Osteocyte (in vitro differentiated cells): ENCODE data around the gene GSDME. TPM values are rescaled to one million over a fixed set of nuclear protein-coding genes. Genes with fewer than 3 reads are reported as not detected.
A peak's percentile ranks its signal among the peaks of the same experiment; 100 is the strongest.

Experiments
- DNase-seq: peaks from one replicate; pipeline ENCODE4 v3.0.0; 2021; ENCODE audit warnings: mixed read lengths; ENCODE audit not compliant: unreplicated experiment; ENCODE audit errors: extremely low spot score
- H3K27ac Mint-ChIP-seq: one replicate; pipeline ENCODE4 v1.8.0; 2021; ENCODE audit warnings: mild to moderate bottlenecking, mixed read lengths; ENCODE audit not compliant: unreplicated experiment
- H3K27me3 Mint-ChIP-seq: one replicate; pipeline ENCODE4 v1.8.0; 2021; ENCODE audit warnings: mixed read lengths; ENCODE audit not compliant: unreplicated experiment
- H3K36me3 Mint-ChIP-seq: one replicate; pipeline ENCODE4 v1.8.0; 2021; ENCODE audit warnings: mixed read lengths; ENCODE audit not compliant: unreplicated experiment
- H3K4me1 Mint-ChIP-seq: one replicate; pipeline ENCODE4 v1.8.0; 2021; ENCODE audit warnings: mixed read lengths; ENCODE audit not compliant: unreplicated experiment
- H3K4me3 Mint-ChIP-seq: one replicate; pipeline ENCODE4 v1.8.0; 2021; ENCODE audit warnings: mild to moderate bottlenecking, moderate library complexity, mixed read lengths; ENCODE audit not compliant: unreplicated experiment
- H3K9me3 Mint-ChIP-seq: one replicate; pipeline ENCODE4 v1.8.0; 2021; ENCODE audit warnings: mixed read lengths; ENCODE audit not compliant: unreplicated experiment
- long read RNA-seq: library from polyadenylated mRNA; unstranded; transcript quantifications from one replicate; pipeline ENCODE4 v2.0.0, GENCODE V29; 2021
- total RNA-seq: library from RNA; stranded (reverse); gene quantifications from 2 replicates; pipeline ENCODE4 v1.2.1, GENCODE V29; 2021
- TF ChIP-seq, protein P1 (sequence below): fragments of 200-600 bp; sonication (generic); IDR thresholded peaks from 2 replicates; pipeline ENCODE4 v1.5.0; 2021; ENCODE audit warnings: antibody characterized with exemption, mild to moderate bottlenecking, moderate library complexity

Gene GSDME
- total RNA-seq = 10.2 and 11.9 TPM in 2 replicates
- long read RNA-seq, full-length matches to known transcripts = 96 of 121 reads
- long read RNA-seq, partial matches to known transcripts = 19 of 121 reads
- long read RNA-seq, other reads (novel, unspliced or antisense) = 6 of 121 reads

GRCh38 chr7:24757353-24758275 lies at the start of gene GSDME:
GSDME (minus strand) TSS chr7:24757464; CDS start chr7:24749774, 7,690 bp downstream.
- Mint-ChIP-seq H3K36me3 (no peaks in the 10 kb centered on the region), H3K4me1 (peaks cover 10% of the 10 kb centered on the region), H3K4me3 (peak within 1 kb of the TSS; percentile 89), H3K27ac (peak within 1 kb of the TSS; percentile 81), H3K9me3 (no peaks in the 10 kb centered on the region), H3K27me3 (peaks cover 10% of the 10 kb centered on the region)
- DNase-seq = no peak
- TF ChIP-seq, protein P1, sequence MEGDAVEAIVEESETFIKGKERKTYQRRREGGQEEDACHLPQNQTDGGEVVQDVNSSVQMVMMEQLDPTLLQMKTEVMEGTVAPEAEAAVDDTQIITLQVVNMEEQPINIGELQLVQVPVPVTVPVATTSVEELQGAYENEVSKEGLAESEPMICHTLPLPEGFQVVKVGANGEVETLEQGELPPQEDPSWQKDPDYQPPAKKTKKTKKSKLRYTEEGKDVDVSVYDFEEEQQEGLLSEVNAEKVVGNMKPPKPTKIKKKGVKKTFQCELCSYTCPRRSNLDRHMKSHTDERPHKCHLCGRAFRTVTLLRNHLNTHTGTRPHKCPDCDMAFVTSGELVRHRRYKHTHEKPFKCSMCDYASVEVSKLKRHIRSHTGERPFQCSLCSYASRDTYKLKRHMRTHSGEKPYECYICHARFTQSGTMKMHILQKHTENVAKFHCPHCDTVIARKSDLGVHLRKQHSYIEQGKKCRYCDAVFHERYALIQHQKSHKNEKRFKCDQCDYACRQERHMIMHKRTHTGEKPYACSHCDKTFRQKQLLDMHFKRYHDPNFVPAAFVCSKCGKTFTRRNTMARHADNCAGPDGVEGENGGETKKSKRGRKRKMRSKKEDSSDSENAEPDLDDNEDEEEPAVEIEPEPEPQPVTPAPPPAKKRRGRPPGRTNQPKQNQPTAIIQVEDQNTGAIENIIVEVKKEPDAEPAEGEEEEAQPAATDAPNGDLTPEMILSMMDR = no peak

DNA sequence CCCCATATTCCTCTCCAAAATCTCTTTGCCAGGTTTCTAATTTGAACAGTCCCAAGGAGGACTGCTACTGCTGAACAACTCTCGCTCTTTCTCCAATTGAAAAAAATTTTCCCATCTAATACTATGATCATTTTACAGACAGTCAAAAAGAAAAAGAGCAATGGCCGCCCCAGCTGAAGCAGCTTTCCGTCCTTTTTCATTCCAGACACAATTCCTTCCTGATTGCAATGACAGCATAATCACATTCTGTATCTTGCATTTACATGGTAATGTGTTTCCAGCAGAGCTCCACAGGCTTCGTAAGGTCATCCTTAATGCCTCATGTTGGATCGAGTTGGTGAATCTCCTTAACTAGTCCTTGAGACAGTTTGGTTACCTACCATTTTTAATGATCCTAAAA lies 45.0 kb upstream of the GSDME start:
- Mint-ChIP-seq H3K36me3 (no peaks in the 10 kb centered on the region), H3K4me3 (no peak overlapping the region), H3K27ac (no peak overlapping the region), H3K9me3 (no peaks in the 10 kb centered on the region), H3K27me3 (no peaks in the 10 kb centered on the region), H3K4me1 (no peaks in the 10 kb centered on the region)
- DNase-seq = no peak
- TF ChIP-seq, protein P1 = no peak

DNA sequence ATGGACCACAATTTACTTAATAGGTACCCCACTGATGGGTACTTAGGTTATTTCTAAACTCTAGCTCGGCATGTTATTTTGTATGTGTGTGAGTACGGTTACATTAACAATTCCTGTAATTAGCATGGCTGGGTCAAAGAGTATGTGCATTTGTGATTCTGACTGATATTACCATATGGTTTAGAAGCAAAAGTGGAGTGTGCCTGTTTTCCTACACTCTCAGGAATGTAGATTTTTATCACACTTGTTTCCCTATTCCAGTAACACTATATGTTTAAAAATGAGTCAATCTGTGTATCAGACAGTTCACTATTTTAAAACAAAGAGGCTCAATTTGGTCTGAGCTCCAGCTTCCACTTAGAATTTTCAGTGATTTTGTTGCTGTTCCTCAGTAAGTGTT lies 44.6 kb upstream of the GSDME start:
- H3K27ac Mint-ChIP-seq = no peak overlapping the region

GRCh38 chr7:24800667-24801066 lies 43.4 kb upstream of the GSDME start:
- H3K36me3 Mint-ChIP-seq = no peaks in the 10 kb centered on the region
- TF ChIP-seq, protein P1 = no peak
- no peak overlapping the region for H3K27ac Mint-ChIP-seq
- H3K27me3 Mint-ChIP-seq = no peaks in the 10 kb centered on the region
- H3K9me3 Mint-ChIP-seq = no peaks in the 10 kb centered on the region
- no peak for DNase-seq
- no peaks in the 10 kb centered on the region for H3K4me1 Mint-ChIP-seq
- H3K4me3 Mint-ChIP-seq = no peak overlapping the region

More for the DNA sequence above, 44.6 kb upstream of the GSDME start:
- Mint-ChIP-seq H3K27me3 (no peaks in the 10 kb centered on the region), H3K36me3 (no peaks in the 10 kb centered on the region), H3K4me1 (no peaks in the 10 kb centered on the region), H3K9me3 (no peaks in the 10 kb centered on the region), H3K4me3 (no peak overlapping the region)
- TF ChIP-seq, protein P1 = no peak
- DNase-seq = no peak

DNA sequence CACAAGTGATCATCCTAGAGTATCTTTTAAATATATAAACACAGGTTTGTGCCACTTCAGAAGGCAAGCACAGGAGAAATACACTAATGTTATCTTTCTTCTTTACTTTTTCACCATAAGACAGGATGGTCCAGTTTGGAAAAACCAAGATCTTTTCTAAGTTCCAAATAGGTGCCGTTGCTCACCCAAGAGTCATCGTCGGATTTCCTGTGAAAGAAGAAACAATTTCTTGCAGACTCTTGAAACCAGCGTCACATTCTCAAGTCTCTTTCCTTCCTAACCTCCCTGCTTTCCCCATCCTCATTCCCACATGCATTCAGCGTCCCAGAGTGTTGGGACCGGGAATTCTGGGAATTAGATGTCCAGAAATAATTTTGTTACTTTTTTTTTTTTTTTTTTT lies 42.8 kb upstream of the GSDME start:
- no peak overlapping the region for H3K27ac Mint-ChIP-seq
- TF ChIP-seq, protein P1 = no peak
- H3K9me3 Mint-ChIP-seq = no peaks in the 10 kb centered on the region
- DNase-seq = no peak
- no peaks in the 10 kb centered on the region for H3K4me1 Mint-ChIP-seq
- H3K4me3 Mint-ChIP-seq = no peak overlapping the region
- H3K36me3 Mint-ChIP-seq = no peaks in the 10 kb centered on the region
- no peaks in the 10 kb centered on the region for H3K27me3 Mint-ChIP-seq
